DMS153 (cell line): ENCODE data around the gene GABRB1.

Experiments used
- DNase-seq: peaks from one replicate; lab custom pipeline; 2025; lab: John Stamatoyannopoulos, UW

GABRB1 gene

DNA sequence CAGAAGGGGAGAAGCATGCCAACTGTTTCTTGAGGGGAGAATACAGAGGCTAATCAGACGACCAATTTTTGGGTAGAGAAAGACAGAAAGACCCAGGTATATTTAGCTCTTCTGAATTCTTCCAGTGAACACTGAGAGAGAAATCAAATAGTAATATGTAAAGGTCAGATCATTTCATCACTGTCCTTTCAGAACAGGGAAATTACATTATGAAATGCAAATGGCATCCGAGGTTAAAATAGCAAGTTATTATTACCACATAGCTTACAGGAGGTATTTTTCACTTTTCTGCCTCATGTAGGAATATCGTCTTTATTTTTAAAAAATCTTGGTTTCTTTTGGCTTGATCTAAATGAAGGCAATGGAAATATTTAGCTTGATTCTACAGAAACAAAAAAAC lies 18.0 kb downstream of the GABRB1 start:
- DNase-seq: no peak

GRCh38 chr4:47050761-47051725 lies 19.7 kb downstream of the GABRB1 start:
- DNase-seq: no peak

DNA sequence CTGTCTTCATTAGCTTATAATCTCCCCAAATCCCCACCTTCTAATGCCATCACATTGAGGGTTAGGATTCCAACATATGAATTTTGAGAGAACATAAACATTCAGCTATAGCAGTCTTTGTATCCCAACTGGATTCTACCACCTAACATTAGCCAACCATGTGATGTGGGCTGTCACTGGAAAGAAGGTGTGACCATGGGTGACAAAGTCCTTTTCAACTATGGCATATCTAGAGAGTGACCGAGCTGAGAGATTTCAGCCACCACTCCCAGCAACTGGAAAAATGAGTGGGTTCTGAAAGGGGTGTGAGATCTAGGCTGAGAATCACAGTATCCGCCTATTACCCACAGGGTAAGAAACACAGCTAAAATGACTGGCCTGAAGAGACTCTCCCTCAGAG lies 22.1 kb downstream of the GABRB1 start:
- DNase-seq: no peak

GRCh38 chr4:47054130-47054529 lies 22.8 kb downstream of the GABRB1 start:
- no peak for DNase-seq

- DNase-seq: no peak
Measured at GRCh38 chr4:47057991-47058390, 26.6 kb downstream of the GABRB1 start.

GRCh38 chr4:47060561-47060960 lies 29.2 kb downstream of the GABRB1 start:
- DNase-seq: no peak

DNA sequence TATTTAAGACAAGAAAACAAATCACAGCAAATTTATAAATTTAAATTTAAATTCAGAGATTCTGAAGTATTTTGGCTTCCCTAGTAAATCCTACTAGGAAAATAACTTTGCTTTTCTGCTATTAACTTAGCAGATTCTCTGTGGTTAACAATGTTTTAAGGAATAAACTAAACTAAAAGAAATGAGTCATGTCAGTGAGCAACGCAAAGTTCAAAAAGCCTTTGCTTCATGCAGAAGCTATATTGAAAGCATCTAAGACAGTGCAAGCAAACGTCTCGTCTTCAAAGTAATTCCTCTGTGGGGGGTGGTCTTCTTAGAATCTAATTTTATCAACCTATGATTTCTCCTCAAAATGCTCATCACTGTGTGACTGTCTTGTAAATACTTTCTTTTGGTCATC lies 30.1 kb downstream of the GABRB1 start:
- no peak for DNase-seq

DNA sequence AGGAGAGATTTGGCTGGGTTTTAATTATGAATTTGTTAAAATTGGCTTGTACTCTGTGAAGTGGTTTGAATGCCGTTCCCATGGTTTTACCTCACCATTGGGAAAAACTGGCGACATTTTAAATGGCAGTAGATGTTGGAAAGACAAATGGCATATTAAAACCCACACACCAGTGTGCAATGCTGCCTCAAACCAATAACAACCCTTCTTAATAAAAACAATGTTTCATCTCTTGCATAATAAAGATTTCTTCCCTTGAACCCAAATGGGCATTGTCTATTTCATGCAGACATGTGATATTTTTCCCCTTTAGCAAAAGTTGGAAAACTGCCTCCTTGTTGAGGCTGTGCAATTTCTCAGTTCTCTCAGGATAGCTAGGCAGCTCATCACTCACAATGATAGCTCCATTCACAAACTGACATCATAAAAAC lies 33.7 kb downstream of the GABRB1 start:
- no peak for DNase-seq

- no peak for DNase-seq
Measured at GRCh38 chr4:47068986-47069385, 37.6 kb downstream of the GABRB1 start.

GRCh38 chr4:47071901-47072341 lies 40.6 kb downstream of the GABRB1 start:
- DNase-seq: no peak

DNA sequence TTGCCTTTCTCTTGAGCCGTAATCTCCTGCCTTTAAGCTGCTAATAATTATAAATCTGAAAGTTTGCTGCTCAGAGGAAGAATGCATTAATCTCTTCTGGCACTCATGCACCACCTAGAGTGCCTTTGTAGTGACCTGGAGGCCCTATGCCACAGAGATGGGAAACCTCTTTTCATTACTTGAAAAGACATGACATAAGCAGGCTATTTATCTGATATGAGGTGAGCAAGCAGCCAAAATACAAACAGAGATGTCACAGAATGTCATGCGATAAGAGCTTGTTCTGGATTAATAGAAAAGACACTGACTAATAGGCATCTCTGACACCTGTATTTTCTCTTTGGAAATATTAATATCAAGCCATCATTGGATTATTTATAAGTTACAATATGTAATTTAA lies 42.3 kb downstream of the GABRB1 start:
- DNase-seq: no peak

- DNase-seq: no peak
Measured at GRCh38 chr4:47074816-47075215, 43.4 kb downstream of the GABRB1 start.

DNA sequence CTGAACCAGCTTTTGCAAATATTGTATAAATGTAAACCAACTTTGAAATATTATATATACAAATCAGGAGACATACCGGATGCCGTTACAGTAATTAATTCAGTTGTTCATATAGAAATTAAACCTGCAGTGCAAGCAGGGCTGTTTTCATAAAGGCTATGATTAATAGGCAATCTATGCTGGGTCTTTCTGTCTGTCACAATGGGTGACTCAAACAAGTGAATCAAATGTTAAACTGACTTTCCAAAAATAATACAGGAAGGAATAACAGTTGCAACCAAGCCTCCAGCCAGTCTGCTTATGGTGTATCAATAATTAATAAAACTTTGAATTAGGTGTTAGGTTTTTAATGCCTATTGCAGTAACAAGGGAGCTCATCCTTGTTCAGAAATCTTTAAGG lies 43.9 kb downstream of the GABRB1 start:
- no peak for DNase-seq

DNA sequence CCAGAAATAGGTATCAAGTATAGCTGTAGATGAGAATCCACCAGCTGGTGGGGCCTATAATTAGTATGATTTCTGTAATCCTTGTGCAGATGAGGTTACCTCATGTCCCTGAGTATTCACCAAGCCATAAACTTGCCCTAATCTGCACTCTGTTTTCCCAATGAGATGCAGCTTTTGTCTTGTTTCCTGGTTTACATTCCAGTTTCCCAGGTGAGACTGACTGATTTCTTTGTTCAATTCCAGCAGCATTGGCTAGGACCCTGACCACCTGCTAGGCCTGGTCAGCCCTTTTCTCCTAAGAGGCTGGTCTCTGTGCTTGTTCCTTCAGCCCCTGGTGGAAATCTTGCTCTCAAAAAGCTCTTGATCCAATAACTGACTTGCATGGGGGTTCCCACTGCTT lies 44.6 kb downstream of the GABRB1 start:
- peak; percentile 13 for DNase-seq

DNA sequence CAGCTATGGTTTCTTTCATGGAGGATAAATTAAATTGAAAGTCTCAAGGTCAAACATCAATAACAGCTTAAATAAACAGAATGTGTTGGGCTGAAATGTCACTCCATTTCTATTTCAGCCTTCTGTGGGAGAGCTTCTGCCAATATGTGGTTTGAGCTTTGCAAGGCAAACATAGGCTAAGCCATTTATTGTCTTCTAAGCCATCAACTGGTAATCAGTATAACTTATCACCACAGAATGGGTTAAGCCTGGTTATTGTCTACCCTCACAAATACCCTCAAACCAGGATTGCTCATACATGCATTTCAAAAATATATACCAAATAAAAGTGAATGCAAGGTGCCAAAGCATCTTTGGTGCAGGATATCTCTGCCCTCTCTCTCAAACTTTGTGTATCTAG lies 52.7 kb downstream of the GABRB1 start:
- DNase-seq: no peak

- DNase-seq: no peak
Measured at GRCh38 chr4:47084795-47085194, 53.4 kb downstream of the GABRB1 start.

DNA sequence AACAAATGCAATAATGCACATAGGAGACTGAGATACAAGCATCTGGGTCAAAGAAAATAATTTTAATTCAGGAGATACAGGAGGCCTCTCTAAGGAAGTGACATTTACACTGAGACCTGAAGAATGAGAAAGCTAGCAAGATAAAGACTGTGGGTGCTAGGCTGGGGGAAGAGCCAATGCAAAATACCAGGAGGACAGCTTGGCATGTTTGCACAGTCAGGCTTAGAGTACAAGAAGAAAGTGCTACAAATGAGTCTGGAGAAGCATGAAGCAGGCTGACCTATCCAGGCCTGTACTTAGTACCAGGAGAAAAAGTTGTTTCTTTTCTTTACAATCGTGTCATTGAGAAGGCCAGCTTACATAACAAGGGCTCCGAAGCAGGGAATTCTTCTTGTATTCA lies 56.9 kb downstream of the GABRB1 start:
- DNase-seq: no peak

DNA sequence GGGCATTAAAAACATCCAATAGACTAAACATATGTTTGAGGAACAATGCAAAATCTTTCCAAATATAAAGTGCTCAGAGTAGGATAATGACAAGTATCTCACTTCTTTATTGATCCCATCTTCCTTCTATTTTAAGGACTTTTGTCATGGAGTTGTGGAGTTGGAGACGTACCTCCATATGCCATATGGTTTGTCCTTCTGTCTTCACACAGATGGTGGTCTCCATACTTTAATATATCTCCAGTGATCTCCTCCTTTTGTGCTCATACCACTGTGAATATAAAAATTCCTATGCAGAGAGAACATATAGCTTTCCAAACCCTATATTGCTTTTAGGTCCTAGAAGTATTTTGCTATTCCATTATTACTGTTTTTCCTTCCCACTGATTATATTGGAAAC lies 64.5 kb downstream of the GABRB1 start:
- no peak for DNase-seq

DNA sequence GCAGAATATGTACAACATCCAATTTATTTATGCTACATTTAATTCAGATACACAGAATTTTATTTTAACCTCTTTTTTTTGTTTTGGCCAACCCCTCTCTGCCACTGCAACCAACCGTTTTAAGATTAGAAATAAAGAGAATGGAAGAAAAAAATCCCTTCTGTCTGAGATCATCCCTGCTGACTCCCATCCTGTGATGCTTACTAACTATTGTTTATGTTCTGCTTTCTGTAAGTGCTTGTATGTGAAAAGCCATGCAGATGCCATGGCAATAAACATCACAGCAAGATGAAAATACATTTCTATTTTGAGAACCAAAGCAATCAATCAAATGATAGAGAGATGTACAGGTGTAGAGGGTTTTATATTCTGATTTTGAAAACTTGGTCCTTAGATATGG lies 70.1 kb downstream of the GABRB1 start:
- DNase-seq: no peak

DNA sequence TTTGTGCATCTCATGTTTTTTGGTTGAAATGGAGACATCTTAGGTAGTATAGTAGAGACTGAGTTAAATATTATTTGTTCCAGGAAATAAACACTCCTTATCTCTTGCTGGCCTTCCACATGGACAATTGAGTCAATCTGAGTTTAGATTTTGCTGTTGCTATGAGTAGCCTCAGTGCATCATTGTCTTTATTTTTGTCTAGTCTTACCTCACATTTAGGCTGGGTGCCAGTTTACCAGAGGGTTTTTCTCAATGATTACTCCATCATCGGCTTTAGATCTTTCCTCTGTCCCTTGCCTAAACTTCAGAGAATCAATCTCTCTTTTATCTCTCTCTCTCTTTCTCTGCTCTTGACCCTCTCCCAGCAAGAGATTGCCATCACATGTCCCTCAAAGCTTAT lies 73.6 kb downstream of the GABRB1 start:
- no peak for DNase-seq

- no peak for DNase-seq
Measured at GRCh38 chr4:47106561-47106960, 75.2 kb downstream of the GABRB1 start.

- no peak for DNase-seq
Measured at GRCh38 chr4:47109379-47109778, 78.0 kb downstream of the GABRB1 start.

DNA sequence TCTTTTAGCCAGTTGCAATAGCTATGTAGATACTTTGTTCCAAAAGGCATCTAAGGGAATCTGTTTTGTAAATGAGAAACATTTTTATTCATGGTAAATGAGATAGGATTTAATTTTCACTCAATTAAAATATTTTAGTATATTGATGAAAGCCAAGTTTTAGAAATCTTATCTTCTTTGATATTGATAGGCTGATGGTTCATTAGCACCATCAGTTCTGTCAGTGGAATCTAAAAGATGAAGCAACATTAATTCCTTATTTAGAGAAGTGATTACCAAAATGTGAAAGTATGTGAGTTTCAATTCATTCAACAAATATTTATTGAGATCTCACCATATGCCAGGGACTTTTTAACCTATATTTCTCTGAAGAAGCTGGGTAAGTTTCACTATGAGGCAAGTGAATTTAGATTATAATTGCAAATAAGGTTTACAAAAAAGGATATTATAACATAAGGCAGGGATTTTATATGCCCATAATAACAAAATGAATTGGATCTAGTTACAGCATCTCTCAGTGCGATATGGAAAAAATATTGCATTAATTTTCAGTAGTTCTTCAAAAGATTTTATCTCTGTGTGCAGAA lies 79.3 kb downstream of the GABRB1 start:
- no peak for DNase-seq
